ENCODE data around the gene ACVR1C.
"Not testable (repeated sequence)": the region's sequence is repeated elsewhere in the genome, so short reads cannot be mapped to it uniquely, and the experiment has no call there.

The ACVR1C gene

GRCh38 chr2:157557770-157558169 lies 70.9 kb downstream of the ACVR1C start:
- TF ChIP-seq CTCF (IDR thresholded peaks at IDR 0.05; ENCODE audit: low read depth, low read length) = no peak
- no peak for DNase-seq (ENCODE audit: extremely low read depth, low read depth)

GRCh38 chr2:157540102-157540501 lies 88.6 kb downstream of the ACVR1C start:
- no peak for TF ChIP-seq CTCF (IDR thresholded peaks at IDR 0.05; ENCODE audit: low read depth, low read length)
- DNase-seq (ENCODE audit: extremely low read depth, low read depth) = no peak

GRCh38 chr2:157538064-157538463 lies 90.6 kb downstream of the ACVR1C start:
- no peak for TF ChIP-seq CTCF (IDR thresholded peaks at IDR 0.05; ENCODE audit: low read depth, low read length)
- DNase-seq (ENCODE audit: extremely low read depth, low read depth) = no peak

GRCh38 chr2:157536815-157537214 lies 91.8 kb downstream of the ACVR1C start:
- no peak for DNase-seq (ENCODE audit: extremely low read depth, low read depth)
- no peak for TF ChIP-seq CTCF (IDR thresholded peaks at IDR 0.05; ENCODE audit: low read depth, low read length)

GRCh38 chr2:157528963-157529751 lies 99.5 kb downstream of the ACVR1C start:
- DNase-seq (ENCODE audit: extremely low read depth, low read depth) = no peak
- no peak for TF ChIP-seq CTCF (IDR thresholded peaks at IDR 0.05; ENCODE audit: low read depth, low read length)

- no peak for TF ChIP-seq CTCF (IDR thresholded peaks at IDR 0.05; ENCODE audit: low read depth, low read length)
- DNase-seq (ENCODE audit: extremely low read depth, low read depth) = no peak
These were observed 102.6 kb downstream of the ACVR1C start for GRCh38 chr2:157526070-157526469.

GRCh38 chr2:157523270-157524247 lies 105.1 kb downstream of the ACVR1C start:
- no peak for TF ChIP-seq CTCF (IDR thresholded peaks at IDR 0.05; ENCODE audit: low read depth, low read length)

GRCh38 chr2:157514966-157515365 lies 113.7 kb downstream of the ACVR1C start:
- not testable (repeated sequence) for DNase-seq (ENCODE audit: extremely low read depth, low read depth)

More at GRCh38 chr2:157523270-157524247, 105.1 kb downstream of the ACVR1C start:
- DNase-seq (ENCODE audit: extremely low read depth, low read depth) = no peak
